Measurements from ENCODE around the gene CXCL8.

Gene CXCL8

GRCh38 chr4:73735231-73735630 lies 5.1 kb upstream of the CXCL8 start:
- H3K4me3 ChIP-seq (ENCODE audit: low read length) = no peak overlapping the region
- no peaks in the 10 kb centered on the region for H3K27me3 ChIP-seq (ENCODE audit: control insufficient read depth, insufficient read depth, low read length)
- no peaks in the 10 kb centered on the region for H3K36me3 ChIP-seq (ENCODE audit: control insufficient read depth, insufficient read depth, low read length)
- no peaks in the 10 kb centered on the region for H3K4me1 ChIP-seq (ENCODE audit: control insufficient read depth, insufficient read depth, low read length)
- H3K27ac ChIP-seq (ENCODE audit: low read depth, low read length) = no peak overlapping the region
- H3K9ac ChIP-seq (ENCODE audit: low read length) = no peak overlapping the region

- Histone ChIP-seq H3K4me1 (ENCODE audit: control insufficient read depth, insufficient read depth, low read length) (no peaks in the 10 kb centered on the region), H3K36me3 (ENCODE audit: control insufficient read depth, insufficient read depth, low read length) (no peaks in the 10 kb centered on the region), H3K9ac (ENCODE audit: low read length) (no peak overlapping the region), H3K27me3 (ENCODE audit: control insufficient read depth, insufficient read depth, low read length) (no peaks in the 10 kb centered on the region), H3K27ac (ENCODE audit: low read depth, low read length) (no peak overlapping the region), H3K4me3 (ENCODE audit: low read length) (no peak overlapping the region)
These were observed 821 bp downstream of the CXCL8 start for GRCh38 chr4:73741031-73741749.

- no peak overlapping the region for H3K4me3 ChIP-seq (ENCODE audit: low read length)
- H3K9ac ChIP-seq (ENCODE audit: low read length) = no peak overlapping the region
- no peaks in the 10 kb centered on the region for H3K27me3 ChIP-seq (ENCODE audit: control insufficient read depth, insufficient read depth, low read length)
- H3K36me3 ChIP-seq (ENCODE audit: control insufficient read depth, insufficient read depth, low read length) = no peaks in the 10 kb centered on the region
- H3K4me1 ChIP-seq (ENCODE audit: control insufficient read depth, insufficient read depth, low read length) = no peaks in the 10 kb centered on the region
- no peak overlapping the region for H3K27ac ChIP-seq (ENCODE audit: low read depth, low read length)
These were observed 1.6 kb downstream of the CXCL8 start for GRCh38 chr4:73741750-73742489.

- Histone ChIP-seq H3K36me3 (ENCODE audit: control insufficient read depth, insufficient read depth, low read length) (no peaks in the 10 kb centered on the region), H3K27me3 (ENCODE audit: control insufficient read depth, insufficient read depth, low read length) (no peaks in the 10 kb centered on the region), H3K4me3 (ENCODE audit: low read length) (no peak overlapping the region), H3K27ac (ENCODE audit: low read depth, low read length) (no peak overlapping the region), H3K4me1 (ENCODE audit: control insufficient read depth, insufficient read depth, low read length) (no peaks in the 10 kb centered on the region), H3K9ac (ENCODE audit: low read length) (no peak overlapping the region)
These were observed 2.3 kb downstream of the CXCL8 start for GRCh38 chr4:73742490-73743160.

- Histone ChIP-seq H3K27ac (ENCODE audit: low read depth, low read length) (no peak overlapping the region), H3K27me3 (ENCODE audit: control insufficient read depth, insufficient read depth, low read length) (no peaks in the 10 kb centered on the region), H3K9ac (ENCODE audit: low read length) (no peak overlapping the region), H3K4me3 (ENCODE audit: low read length) (no peak overlapping the region), H3K36me3 (ENCODE audit: control insufficient read depth, insufficient read depth, low read length) (no peaks in the 10 kb centered on the region), H3K4me1 (ENCODE audit: control insufficient read depth, insufficient read depth, low read length) (no peaks in the 10 kb centered on the region)
These were observed 2.9 kb downstream of the CXCL8 start for GRCh38 chr4:73743281-73743680.

GRCh38 chr4:73743795-73744194 lies 3.4 kb downstream of the CXCL8 start:
- Histone ChIP-seq H3K4me3 (ENCODE audit: low read length) (no peak overlapping the region), H3K27me3 (ENCODE audit: control insufficient read depth, insufficient read depth, low read length) (no peaks in the 10 kb centered on the region), H3K27ac (ENCODE audit: low read depth, low read length) (no peak overlapping the region), H3K36me3 (ENCODE audit: control insufficient read depth, insufficient read depth, low read length) (no peaks in the 10 kb centered on the region), H3K9ac (ENCODE audit: low read length) (no peak overlapping the region), H3K4me1 (ENCODE audit: control insufficient read depth, insufficient read depth, low read length) (no peaks in the 10 kb centered on the region)

GRCh38 chr4:73744203-73744602 lies 3.8 kb downstream of the CXCL8 start:
- no peak overlapping the region for H3K4me3 ChIP-seq (ENCODE audit: low read length)
- no peaks in the 10 kb centered on the region for H3K4me1 ChIP-seq (ENCODE audit: control insufficient read depth, insufficient read depth, low read length)
- no peaks in the 10 kb centered on the region for H3K36me3 ChIP-seq (ENCODE audit: control insufficient read depth, insufficient read depth, low read length)
- H3K9ac ChIP-seq (ENCODE audit: low read length) = no peak overlapping the region
- H3K27me3 ChIP-seq (ENCODE audit: control insufficient read depth, insufficient read depth, low read length) = no peaks in the 10 kb centered on the region
- no peak overlapping the region for H3K27ac ChIP-seq (ENCODE audit: low read depth, low read length)

GRCh38 chr4:73750730-73751129 lies 10.4 kb downstream of the CXCL8 start:
- H3K27ac ChIP-seq (ENCODE audit: low read depth, low read length) = no peak overlapping the region
- H3K27me3 ChIP-seq (ENCODE audit: control insufficient read depth, insufficient read depth, low read length) = no peaks in the 10 kb centered on the region
- no peak overlapping the region for H3K9ac ChIP-seq (ENCODE audit: low read length)
- H3K4me3 ChIP-seq (ENCODE audit: low read length) = no peak overlapping the region
- no peaks in the 10 kb centered on the region for H3K36me3 ChIP-seq (ENCODE audit: control insufficient read depth, insufficient read depth, low read length)
- no peaks in the 10 kb centered on the region for H3K4me1 ChIP-seq (ENCODE audit: control insufficient read depth, insufficient read depth, low read length)

GRCh38 chr4:73751166-73751565 lies 10.8 kb downstream of the CXCL8 start:
- Histone ChIP-seq H3K27ac (ENCODE audit: low read depth, low read length) (no peak overlapping the region), H3K9ac (ENCODE audit: low read length) (no peak overlapping the region), H3K27me3 (ENCODE audit: control insufficient read depth, insufficient read depth, low read length) (no peaks in the 10 kb centered on the region), H3K4me3 (ENCODE audit: low read length) (no peak overlapping the region), H3K4me1 (ENCODE audit: control insufficient read depth, insufficient read depth, low read length) (no peaks in the 10 kb centered on the region), H3K36me3 (ENCODE audit: control insufficient read depth, insufficient read depth, low read length) (no peaks in the 10 kb centered on the region)

GRCh38 chr4:73751830-73752229 lies 11.5 kb downstream of the CXCL8 start:
- H3K27ac ChIP-seq (ENCODE audit: low read depth, low read length) = no peak overlapping the region
- no peaks in the 10 kb centered on the region for H3K36me3 ChIP-seq (ENCODE audit: control insufficient read depth, insufficient read depth, low read length)
- no peaks in the 10 kb centered on the region for H3K27me3 ChIP-seq (ENCODE audit: control insufficient read depth, insufficient read depth, low read length)
- no peaks in the 10 kb centered on the region for H3K4me1 ChIP-seq (ENCODE audit: control insufficient read depth, insufficient read depth, low read length)
- no peak overlapping the region for H3K9ac ChIP-seq (ENCODE audit: low read length)
- H3K4me3 ChIP-seq (ENCODE audit: low read length) = no peak overlapping the region

- Histone ChIP-seq H3K4me1 (ENCODE audit: control insufficient read depth, insufficient read depth, low read length) (no peaks in the 10 kb centered on the region), H3K9ac (ENCODE audit: low read length) (no peak overlapping the region), H3K27me3 (ENCODE audit: control insufficient read depth, insufficient read depth, low read length) (no peaks in the 10 kb centered on the region), H3K36me3 (ENCODE audit: control insufficient read depth, insufficient read depth, low read length) (no peaks in the 10 kb centered on the region), H3K27ac (ENCODE audit: low read depth, low read length) (no peak overlapping the region), H3K4me3 (ENCODE audit: low read length) (no peak overlapping the region)
These were observed 12.1 kb downstream of the CXCL8 start for GRCh38 chr4:73752424-73752823.

- Histone ChIP-seq H3K4me1 (ENCODE audit: control insufficient read depth, insufficient read depth, low read length) (no peaks in the 10 kb centered on the region), H3K27ac (ENCODE audit: low read depth, low read length) (no peak overlapping the region), H3K27me3 (ENCODE audit: control insufficient read depth, insufficient read depth, low read length) (no peaks in the 10 kb centered on the region), H3K9ac (ENCODE audit: low read length) (no peak overlapping the region), H3K4me3 (ENCODE audit: low read length) (no peak overlapping the region), H3K36me3 (ENCODE audit: control insufficient read depth, insufficient read depth, low read length) (no peaks in the 10 kb centered on the region)
These were observed 12.8 kb downstream of the CXCL8 start for GRCh38 chr4:73753215-73753614.

Measured in rectal smooth muscle tissue (tissue), 1 donor.